Psoas muscle (tissue), 8 donors: Measurements from ENCODE around the gene TTYH3. TPM values are rescaled to one million over a fixed set of nuclear protein-coding genes. Genes with fewer than 3 reads are reported as not detected.

ENCODE experiments used
- ATAC-seq, 4 donors: fragments of 200-7000 bp; cut with Tn5 transposase; one replicate each; pipeline ENCODE4 v1.9.1; 2020; ENCODE audit warnings: moderate library complexity in 3 of 4, mild to moderate bottlenecking in 2 of 4
- DNase-seq, 2 donors: peaks; one replicate each; pipeline ENCODE4 v3.0.0-alpha.2; 2020
- H3K27ac ChIP-seq: fragments of 200-600 bp; one replicate; pipeline ENCODE4 v1.8.0; 2022
- H3K27me3 ChIP-seq, 3 donors: fragments of 200-600 bp in 1 of 3; one replicate each; pipeline versions ENCODE4 v1.6.1 to v1.8.0; 2013 to 2022; ENCODE audit warnings: low read length in 2 of 3, mild to moderate bottlenecking in 2 of 3, moderate library complexity in 1 of 3; ENCODE audit not compliant: insufficient read depth in 3 of 3
- H3K36me3 ChIP-seq, 2 donors: fragments of 200-600 bp in 1 of 2; one replicate each; pipeline versions ENCODE4 v1.6.1 to v1.8.0; 2013 to 2022; ENCODE audit warnings: low read depth in 1 of 2, mild to moderate bottlenecking in 1 of 2, moderate library complexity in 1 of 2; ENCODE audit not compliant: insufficient read depth in 1 of 2
- H3K4me1 ChIP-seq: fragments of 200-600 bp; one replicate; pipeline ENCODE4 v1.8.0; 2022
- H3K4me3 ChIP-seq: fragments of 200-600 bp; one replicate; pipeline ENCODE4 v1.8.0; 2022; ENCODE audit warnings: mild to moderate bottlenecking
- H3K9me3 ChIP-seq: fragments of 200-600 bp; one replicate; pipeline ENCODE4 v1.8.0; 2022
- CTCF ChIP-seq: fragments of 200-600 bp; IDR thresholded peaks from one replicate; pipeline ENCODE4 v1.8.0; 2022; ENCODE audit warnings: antibody characterized with exemption
- WGBS, 3 donors: extraction: QIAGEN DNeasy Blood & Tissue Kit; methylation state at CpG; one replicate each; pipeline versions ENCODE4 v1.1.6 to v1.1.7; 2013; 5-methylcytosine and 5-hydroxymethylcytosine counted together
- intact Hi-C, 2 donors: fragments of 100-400 bp; cut with DNase I; formaldehyde crosslinking; loops; one replicate each; pipeline versions ENCODE4 v1.11.0 to v1.14.2; 2022
- polyA plus RNA-seq, 3 donors: library from polyadenylated mRNA; stranded (reverse); fragments of 200-250 nt; gene quantifications; one replicate each; pipeline ENCODE4 v1.2.3, GENCODE V29; 2013
- total RNA-seq, 4 donors: library from RNA; stranded (reverse); fragmentation: NEBNext Ultra II Directional in 2 of 4; extraction: Animal tissue kit (Norgen Biotek cat#: 25700) in 2 of 4; gene quantifications; one replicate each; pipeline versions ENCODE4 v1.2.1 to v1.2.4, GENCODE V29; 2021 to 2023
- donor health status: healthy with polysubstance abuse.
- donor health status: DM: no; HTN: no; CAD: no; lungs with moderate emphysema.
- donor health status: Bipolar disorder and iron deficiency.
- donor health status: healthy.
- donor health status: DM: yes; HTN: yes; CAD: no.
- donor health status: DM: no; HTN: no; CAD: no.
- donor health status: DM: no; HTN: no; CAD: no.
- donor health status: DM: yes; HTN: yes; CAD: no.

Gene TTYH3
- total and polyA plus RNA-seq, 7 donors, result 1.3 to 11.3 (median 6.5) TPM

- no peaks in the 10 kb centered on the region for H3K9me3 ChIP-seq
- ATAC-seq (peak in 1 of 4 donors; percentile 30), DNase-seq (no peak)
- 20 to 33% (median 24%) methylated on average over 22 of the region's 22 CpGs for WGBS, 3 donors
- H3K27me3 ChIP-seq, result no peaks in the 10 kb centered on the region
- peak overlapping the region; percentile 85 for H3K27ac ChIP-seq
- intact Hi-C loops, result no loop called here
- TF ChIP-seq CTCF, result no peak
- H3K36me3 ChIP-seq, result no peaks in the 10 kb centered on the region
- peaks cover 16% of the 10 kb centered on the region for H3K4me1 ChIP-seq
- peak overlapping the region; percentile 37 for H3K4me3 ChIP-seq
Observed at GRCh38 chr7:2614631-2615330, 17.0 kb upstream of the TTYH3 start.

- 84 to 85% (median 84%) methylated on average over 33 of the region's 33 CpGs for WGBS, 3 donors
- no peak for DNase-seq
- H3K36me3 ChIP-seq, result no peaks in the 10 kb centered on the region
- intact Hi-C loops, result no loop called here
- no peaks in the 10 kb centered on the region for H3K9me3 ChIP-seq
- TF ChIP-seq CTCF, result no peak
- no peak overlapping the region for H3K4me3 ChIP-seq
- no peak overlapping the region for H3K27ac ChIP-seq
- peaks cover 24% of the 10 kb centered on the region for H3K4me1 ChIP-seq
- ATAC-seq, result no peak
- H3K27me3 ChIP-seq, result no peaks in the 10 kb centered on the region
Observed at GRCh38 chr7:2616387-2617324, 15.1 kb upstream of the TTYH3 start.

GRCh38 chr7:2617325-2617905, 14.4 kb upstream of the TTYH3 start:
- no peak for TF ChIP-seq CTCF
- H3K9me3 ChIP-seq, result no peaks in the 10 kb centered on the region
- 79 to 85% (median 82%) methylated on average over 22 of the region's 22 CpGs for WGBS, 3 donors
- no peak overlapping the region for H3K4me3 ChIP-seq
- no peak for ATAC-seq
- intact Hi-C loops, result no loop called here
- H3K36me3 ChIP-seq, result no peaks in the 10 kb centered on the region
- no peak overlapping the region for H3K27ac ChIP-seq
- H3K27me3 ChIP-seq, result no peaks in the 10 kb centered on the region
- no peak for DNase-seq
- H3K4me1 ChIP-seq, result peaks cover 28% of the 10 kb centered on the region

GRCh38 chr7:2619116-2619515, 12.7 kb upstream of the TTYH3 start:
- Histone ChIP-seq H3K36me3 (no peaks in the 10 kb centered on the region), H3K4me3 (no peak overlapping the region), H3K27ac (no peak overlapping the region), H3K4me1 (peaks cover 15% of the 10 kb centered on the region), H3K27me3 (no peaks in the 10 kb centered on the region), H3K9me3 (no peaks in the 10 kb centered on the region)
- no peak for TF ChIP-seq CTCF
- 44 to 61% (median 50%) methylated on average over 9 of the region's 9 CpGs for WGBS, 3 donors
- no peak for DNase-seq
- intact Hi-C loops, result no loop called here
- no peak for ATAC-seq
